ENCODE data around the gene ISOC1.

GRCh38 chr5:129107637-129108036 is 13.1 kb downstream of the ISOC1 start:
- TF ChIP-seq CTCF (IDR thresholded peaks at IDR 0.05) = no peak
- no peak for TF ChIP-seq POLR2A (IDR thresholded peaks at IDR 0.05)

Data from lower leg skin (tissue), 3 donors.